Stomach (tissue), 9 donors: ENCODE data around the gene THEM4. TPM values are rescaled to one million over a fixed set of nuclear protein-coding genes. Genes with fewer than 3 reads are reported as not detected.

ENCODE experiments used
- DNase-seq, 2 donors: peaks; one replicate each; pipeline versions ENCODE4 v3.0.0 to v3.0.0-alpha.2; 2013 to 2019
- H3K27ac ChIP-seq, 5 donors: fragments of 200-600 bp in 4 of 5; sonication (generic) in 4 of 5; one replicate each; pipeline ENCODE4 v1.5.1; 2013 to 2019; ENCODE audit warnings: mild to moderate bottlenecking in 1 of 5, moderate library complexity in 1 of 5
- H3K27me3 ChIP-seq, 3 donors: fragments of 200-600 bp; sonication (generic); one replicate each; pipeline ENCODE4 v1.5.1; 2017 to 2019; ENCODE audit warnings: mixed run types in 1 of 3
- H3K36me3 ChIP-seq, 4 donors: fragments of 200-600 bp; sonication (generic); 1 replicate in 3 of 4; 2 replicates in 1 of 4; pipeline ENCODE4 v1.5.1; 2016 to 2019
- H3K4me1 ChIP-seq, 4 donors: fragments of 200-600 bp; sonication (generic); one replicate each; pipeline ENCODE4 v1.5.1; 2016 to 2019
- H3K4me3 ChIP-seq, 4 donors: fragments of 200-600 bp; sonication (generic) in 3 of 4; one replicate each; pipeline ENCODE4 v1.5.1; 2016 to 2019; ENCODE audit warnings: mild to moderate bottlenecking in 1 of 4
- H3K9me3 ChIP-seq, 4 donors: fragments of 200-600 bp; sonication (generic); one replicate each; pipeline ENCODE4 v1.5.1; 2016 to 2019
- CTCF ChIP-seq, 7 experiments: fragments of 450-650 bp in 4 of 7; fragments of 200-600 bp in 3 of 7; sonication (generic) in 3 of 7; IDR thresholded peaks; one replicate each; pipeline ENCODE4 v1.5.1; 2016 to 2019; ENCODE audit warnings: antibody characterized with exemption in 7 of 7, control low read depth in 2 of 7, mild to moderate bottlenecking in 1 of 7
- EP300 ChIP-seq: sonication (generic); formaldehyde crosslinking; IDR thresholded peaks from one replicate; pipeline ENCODE4 v1.6.1; 2017; ENCODE audit warnings: antibody characterized with exemption
- POLR2A ChIP-seq, 4 donors: fragments of 450-650 bp; IDR thresholded peaks; one replicate each; pipeline ENCODE4 v1.6.1; 2016; ENCODE audit warnings: antibody characterized with exemption in 4 of 4, control low read depth in 2 of 4, mild to moderate bottlenecking in 1 of 4, moderate library complexity in 1 of 4
- POLR2AphosphoS5 ChIP-seq, 3 donors: sonication (generic); formaldehyde crosslinking; IDR thresholded peaks; one replicate each; pipeline ENCODE4 v1.6.1; 2016; ENCODE audit warnings: antibody characterized with exemption in 3 of 3
- WGBS, 5 donors: extraction: QIAGEN DNeasy Blood & Tissue Kit in 3 of 5; methylation state at CpG; one replicate each; pipeline versions ENCODE4 v1.1.5 to v1.1.7; 2013 to 2018; 5-methylcytosine and 5-hydroxymethylcytosine counted together
- intact Hi-C: fragments of 100-400 bp; cut with DNase I; formaldehyde crosslinking; loops from one replicate; pipeline ENCODE4 v1.15.1; 2023; ENCODE audit warnings: low total_unique reads
- polyA plus RNA-seq, 3 donors: library from polyadenylated mRNA; stranded (reverse); fragments of 200-250 nt; gene quantifications; one replicate each; pipeline ENCODE4 v1.2.3, GENCODE V29; 2013
- total RNA-seq, 5 donors: library from RNA; depleted of rRNA; stranded (reverse); fragments of >200 nt; gene quantifications; one replicate each; pipeline versions ENCODE4 v1.1.0 to v1.2.3, GENCODE V29; 2014 to 2016
- donor health status: healthy with polysubstance abuse.
- donor health status: Bipolar disorder and iron deficiency.
- donor health status: healthy.

THEM4 gene
- total and polyA plus RNA-seq, 8 donors, result 0.89 to 48.4 (median 11.1) TPM

GRCh38 chr1:151853411-151853943 lies 55.8 kb downstream of the THEM4 start, which contains the start of gene THEM5:
Gene THEM5 (minus strand): TSS chr1:151853712. CDS start chr1:151853565, 147 bp downstream.
- no peak within 1 kb of the TSS for H3K27ac ChIP-seq
- no peaks in the 10 kb centered on the region for H3K9me3 ChIP-seq
- peaks cover 0 to 40% (median 0%) of the 10 kb centered on the region in 3 donors for H3K27me3 ChIP-seq
- H3K4me3 ChIP-seq, result no peak within 1 kb of the TSS
- DNase-seq, result peak in 1 of 2 donors; percentile 22
- peaks cover 0 to 5% (median 0%) of the 10 kb centered on the region in 4 donors for H3K4me1 ChIP-seq
- TF ChIP-seq POLR2A (IDR thresholded peaks at IDR 0.05) (no peak), EP300 (no peak), CTCF (IDR thresholded peaks at IDR 0.05) (no peak), POLR2AphosphoS5 (IDR thresholded peaks at IDR 0.05) (no peak)
- WGBS, 5 donors, result 57 to 68% (median 64%) methylated on average over 4 to 5 of the region's 5 CpGs
- H3K36me3 ChIP-seq, result no peaks in the 10 kb centered on the region
- intact Hi-C loops, result no loop called here

- H3K4me1 ChIP-seq, result peaks cover 0 to 8% (median 0%) of the 10 kb centered on the region in 4 donors
- H3K36me3 ChIP-seq, result no peaks in the 10 kb centered on the region
- H3K9me3 ChIP-seq, result no peaks in the 10 kb centered on the region
- H3K4me3 ChIP-seq, result no peak overlapping the region
- intact Hi-C loops, result no loop called here
- H3K27me3 ChIP-seq, result peaks cover 0 to 45% (median 0%) of the 10 kb centered on the region in 3 donors
- DNase-seq, result no peak
- TF ChIP-seq CTCF (IDR thresholded peaks at IDR 0.05), result no peak
- TF ChIP-seq EP300, result no peak
- TF ChIP-seq POLR2AphosphoS5 (IDR thresholded peaks at IDR 0.05), result no peak
- no peak for TF ChIP-seq POLR2A (IDR thresholded peaks at IDR 0.05)
- 90 to 100% (median 95%) methylated on average over 2 to 4 of the region's 4 CpGs for WGBS, 5 donors
- H3K27ac ChIP-seq, result no peak overlapping the region
These were observed 56.6 kb downstream of the THEM4 start for GRCh38 chr1:151852733-151853132.

GRCh38 chr1:151851886-151852285 lies 57.4 kb downstream of the THEM4 start:
- no peak for TF ChIP-seq EP300
- TF ChIP-seq POLR2A (IDR thresholded peaks at IDR 0.05), result no peak
- no peak for TF ChIP-seq POLR2AphosphoS5 (IDR thresholded peaks at IDR 0.05)
- TF ChIP-seq CTCF (IDR thresholded peaks at IDR 0.05), result no peak
- intact Hi-C loops, result no loop called here
- peaks cover 0 to 8% (median 0%) of the 10 kb centered on the region in 4 donors for H3K4me1 ChIP-seq
- H3K4me3 ChIP-seq, result no peak overlapping the region
- WGBS, 5 donors, result 55 to 86% (median 80%) methylated on average over 4 to 8 of the region's 8 CpGs
- peaks cover 0 to 51% (median 0%) of the 10 kb centered on the region in 3 donors for H3K27me3 ChIP-seq
- H3K9me3 ChIP-seq, result no peaks in the 10 kb centered on the region
- DNase-seq, result no peak
- H3K27ac ChIP-seq, result no peak overlapping the region
- no peaks in the 10 kb centered on the region for H3K36me3 ChIP-seq

- Histone ChIP-seq H3K27ac (no peak overlapping the region), H3K4me1 (peaks cover 0 to 8% (median 2%) of the 10 kb centered on the region in 4 donors), H3K9me3 (no peaks in the 10 kb centered on the region), H3K36me3 (no peaks in the 10 kb centered on the region), H3K27me3 (peaks cover 0 to 57% (median 0%) of the 10 kb centered on the region in 3 donors), H3K4me3 (no peak overlapping the region)
- intact Hi-C loops, result no loop called here
- TF ChIP-seq CTCF (IDR thresholded peaks at IDR 0.05) (no peak), POLR2AphosphoS5 (IDR thresholded peaks at IDR 0.05) (no peak), EP300 (no peak), POLR2A (IDR thresholded peaks at IDR 0.05) (no peak)
- no peak for DNase-seq
These were observed 59.4 kb downstream of the THEM4 start for GRCh38 chr1:151849871-151850270.
